ENCODE data around the gene MAPRE2.

GRCh38 chr18:35045806-35046205, 4.6 kb downstream of the MAPRE2 start:
- TF ChIP-seq POLR2AphosphoS5 (IDR thresholded peaks at IDR 0.05), result no peak
- TF ChIP-seq CTCF (IDR thresholded peaks at IDR 0.05), result no peak
- no peak for TF ChIP-seq POLR2A (IDR thresholded peaks at IDR 0.05)
- no peak for TF ChIP-seq EP300 (IDR thresholded peaks at IDR 0.05)

Measured in upper lobe of left lung (tissue), 4 donors.